T-helper 1 cell treated with Interleukin-12 subunit alpha and Interleukin-12 subunit beta and Interleukin-4 antibody, amounts not matched to agents 30 ng/mL and 1 ng/mL, for 36 hours (primary cell): ENCODE data around the gene COPB1. TPM values are rescaled to one million over a fixed set of nuclear protein-coding genes. Genes with fewer than 3 reads are reported as not detected.

Source experiments
- intact Hi-C: fragments of 100-400 bp; cut with micrococcal nuclease; formaldehyde crosslinking; loops from one replicate; pipeline ENCODE4 v1.15.1; 2024
- total RNA-seq: library from RNA; stranded (reverse); gene quantifications from 2 replicates; pipeline ENCODE4 v1.2.3, GENCODE V29; 2022

The COPB1 gene
- total RNA-seq, 1 donor from 2014 or later, result 111 TPM

GRCh38 chr11:14444441-14445189 lies 55.0 kb downstream of the COPB1 start:
- intact Hi-C loops, result loop anchor here (2.0 kb wide), 1 partner anchor 16 kb away; no protein-coding TSS in a partner anchor

- intact Hi-C loops, result loop anchor here (2.0 kb wide), 1 partner anchor 15 kb away; no protein-coding TSS in a partner anchor
These were observed 56.0 kb downstream of the COPB1 start for GRCh38 chr11:14443638-14444037.

GRCh38 chr11:14435717-14436512 lies 63.7 kb downstream of the COPB1 start:
- intact Hi-C loops, result loop anchor here (2.0 to 5.0 kb wide), 2 partner anchors 21 to 54 kb away; no protein-coding TSS in a partner anchor

GRCh38 chr11:14425621-14426020 lies 74.0 kb downstream of the COPB1 start:
- intact Hi-C loops, result no loop called here

GRCh38 chr11:14424096-14424495 lies 75.5 kb downstream of the COPB1 start:
- intact Hi-C loops, result no loop called here

GRCh38 chr11:14423633-14424032 lies 76.0 kb downstream of the COPB1 start:
- intact Hi-C loops, result no loop called here

- intact Hi-C loops, result no loop called here
These were observed 76.8 kb downstream of the COPB1 start for GRCh38 chr11:14422814-14423182.

- intact Hi-C loops, result no loop called here
These were observed 77.4 kb downstream of the COPB1 start for GRCh38 chr11:14422052-14422813.

DNA sequence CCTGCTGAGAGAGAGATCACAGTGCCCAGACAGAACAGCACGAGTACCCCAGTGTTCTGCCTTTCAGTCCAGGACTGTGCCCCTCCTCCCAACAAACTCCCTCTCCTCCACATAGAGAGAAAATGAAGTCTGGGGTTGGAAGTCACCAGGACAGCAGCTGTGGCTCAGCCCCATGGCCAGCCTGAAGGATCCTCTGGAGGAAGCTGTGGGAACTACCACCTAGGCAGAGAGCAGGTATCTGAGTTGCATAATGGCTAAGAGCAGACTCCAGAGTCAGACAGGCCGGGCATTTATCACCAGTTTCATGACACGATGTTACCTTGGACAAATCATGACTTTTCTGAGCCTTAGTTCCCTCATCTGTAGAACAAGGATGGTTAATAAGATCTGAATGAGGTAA lies 79.4 kb downstream of the COPB1 start:
- intact Hi-C loops, result no loop called here

DNA sequence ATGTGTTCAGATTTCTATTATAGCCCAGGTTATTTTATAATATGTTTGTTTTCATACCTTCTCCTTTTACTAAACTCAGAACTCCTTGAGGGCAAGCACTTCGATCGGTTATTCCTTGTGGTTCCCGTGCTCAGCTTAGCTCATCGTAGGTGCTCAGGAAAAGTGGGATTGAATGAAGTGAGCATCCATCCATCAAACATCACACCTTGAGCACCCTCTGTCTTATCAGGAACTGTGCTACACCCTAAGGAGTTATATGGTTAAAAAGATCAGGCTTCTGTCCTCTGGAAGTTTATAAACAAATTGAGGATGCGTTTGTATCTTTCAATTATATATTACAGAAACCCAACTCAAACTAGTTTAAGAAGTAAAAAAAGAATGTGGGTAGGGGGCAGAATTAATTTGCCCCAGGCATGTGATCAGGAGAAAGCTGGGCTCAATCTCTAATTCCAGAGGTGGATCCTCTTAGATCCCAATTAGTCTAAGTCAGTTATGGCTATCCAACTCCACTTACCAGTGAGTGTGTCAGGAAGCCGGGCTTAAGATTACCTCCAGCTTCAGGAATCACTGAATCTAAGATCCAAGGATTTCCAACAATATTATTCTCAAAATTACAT lies 80.7 kb downstream of the COPB1 start:
- intact Hi-C loops, result loop anchor here (1.0 to 10.0 kb wide), 5 partner anchors 119 to 696 kb away; partner anchors contain the start of genes CYP2R1 and INSC

GRCh38 chr11:14417617-14418374 lies 81.8 kb downstream of the COPB1 start:
- intact Hi-C loops, result loop anchor here (5.0 to 10.0 kb wide), 4 partner anchors 340 to 697 kb away; partner anchors contain the start of genes CYP2R1 and INSC

GRCh38 chr11:14417186-14417585 lies 82.4 kb downstream of the COPB1 start:
- intact Hi-C loops, result loop anchor here (5.0 to 10.0 kb wide), 4 partner anchors 340 to 698 kb away; partner anchors contain the start of genes CYP2R1 and INSC

GRCh38 chr11:14414470-14415461 lies 84.8 kb downstream of the COPB1 start:
- intact Hi-C loops, result loop anchor here (1.0 to 10.0 kb wide), 10 partner anchors 20 to 700 kb away; partner anchors contain the start of genes CYP2R1, INSC and RRAS2

DNA sequence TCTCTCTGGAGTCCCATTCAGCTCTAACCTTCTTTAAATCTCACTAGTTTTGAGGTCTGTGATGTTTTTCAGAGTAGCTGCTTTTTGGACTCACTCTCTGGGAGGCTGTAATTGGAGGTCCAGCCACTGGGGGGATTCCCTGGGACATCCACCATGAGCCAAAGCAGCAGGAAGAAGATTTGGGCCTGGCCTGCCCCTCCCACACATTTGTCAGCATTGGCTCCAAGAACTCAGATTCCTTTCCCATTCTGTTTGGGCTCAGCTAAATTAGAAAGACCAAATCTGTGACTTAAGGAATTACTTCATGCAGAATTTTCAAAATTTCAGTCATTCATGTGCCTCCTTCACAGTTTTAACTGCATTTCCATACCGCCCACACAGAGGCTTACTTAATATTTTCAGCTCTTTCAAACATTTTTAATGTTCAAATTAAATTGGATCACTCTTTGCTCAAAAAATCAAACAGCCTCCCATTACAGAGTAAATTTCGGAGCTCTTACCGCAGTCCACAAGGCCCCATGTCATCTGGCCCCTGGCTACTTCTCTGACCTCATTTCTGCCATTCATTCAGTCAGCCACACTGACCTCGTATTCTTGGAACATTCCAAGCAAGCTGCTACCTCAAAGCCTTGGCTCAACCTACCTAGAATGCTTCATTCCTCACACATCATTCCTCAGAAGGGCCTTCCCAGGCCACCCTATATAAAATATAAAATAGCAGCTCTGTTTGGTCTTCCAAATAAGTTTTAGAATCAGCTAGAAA lies 86.1 kb downstream of the COPB1 start:
- intact Hi-C loops, result loop anchor here (2.0 to 10.0 kb wide), 5 partner anchors 21 to 701 kb away; partner anchors contain the start of gene INSC

DNA sequence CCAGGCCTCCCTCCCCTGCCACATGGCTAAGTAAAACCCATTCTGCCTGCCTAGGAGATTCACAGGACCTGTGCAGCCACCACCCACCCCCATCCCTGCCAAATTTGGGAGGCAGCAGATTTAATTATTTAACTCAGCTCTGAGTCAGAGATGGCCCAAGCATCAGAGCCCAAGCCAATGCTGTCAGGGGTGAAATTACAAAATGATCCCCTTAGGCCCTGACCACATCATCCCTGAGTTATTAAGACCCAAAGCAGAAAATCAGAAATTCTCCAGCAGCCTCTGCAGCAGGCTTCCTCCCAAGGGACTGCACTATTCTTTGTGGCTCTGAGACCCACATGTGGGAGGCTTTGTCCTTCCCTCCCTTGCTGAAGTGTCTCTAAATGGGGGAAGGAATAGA lies 87.8 kb downstream of the COPB1 start:
- intact Hi-C loops, result loop anchor here (2.0 to 10.0 kb wide), 3 partner anchors 21 to 703 kb away; partner anchors contain the start of gene INSC

DNA sequence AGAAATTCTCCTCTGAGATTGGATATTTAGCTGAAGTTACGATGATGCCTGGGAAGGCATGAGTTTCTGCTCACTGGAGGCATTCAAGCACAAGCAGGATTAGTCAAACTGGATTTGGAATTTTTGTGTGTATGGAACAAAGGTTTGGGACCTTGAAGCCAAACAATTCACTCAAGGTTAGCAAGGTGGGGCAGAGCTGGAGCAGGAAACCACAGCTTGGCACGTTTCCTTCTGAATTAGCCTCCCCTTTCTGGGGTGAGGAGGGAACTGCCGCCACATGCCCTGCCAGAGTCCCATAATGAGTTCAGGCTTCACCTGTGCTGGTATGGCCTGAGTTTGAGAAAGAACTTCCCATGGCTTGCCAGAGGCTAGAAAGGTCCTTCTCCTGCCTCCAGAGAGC lies 89.7 kb downstream of the COPB1 start:
- intact Hi-C loops, result loop anchor here (2.0 to 10.0 kb wide), 3 partner anchors 19 to 705 kb away; partner anchors contain the start of gene INSC

GRCh38 chr11:14408612-14409011 lies 91.0 kb downstream of the COPB1 start:
- intact Hi-C loops, result no loop called here
